Loucy (cell line): Measurements from ENCODE around the gene FAM20C.

Experiments used
- H2AFZ ChIP-seq: fragments of 200-600 bp; sonication (generic); 2 replicates; pipeline ENCODE4 v1.6.0; 2016; ENCODE audit warnings: antibody characterized with exemption, mild to moderate bottlenecking, low read length, moderate library complexity
- H3F3A ChIP-seq: fragments of 200-600 bp; 2 replicates; pipeline ENCODE4 v1.6.0; 2016; ENCODE audit warnings: antibody characterized with exemption, low read depth, mild to moderate bottlenecking
- H3K27me3 ChIP-seq: fragments of 200-600 bp; sonication (generic); 2 replicates; pipeline ENCODE4 v1.6.1; 2014; ENCODE audit warnings: low read length, mild to moderate bottlenecking; ENCODE audit not compliant: insufficient read depth, poor library complexity, severe bottlenecking
- H3K36me3 ChIP-seq: fragments of 200-600 bp; sonication (generic); 2 replicates; pipeline ENCODE4 v1.6.1; 2016; ENCODE audit warnings: low read length; ENCODE audit not compliant: insufficient read depth
- H3K4me1 ChIP-seq: fragments of 200-600 bp; sonication (generic); 2 replicates; pipeline ENCODE4 v1.5.1; 2014; ENCODE audit warnings: low read length, mild to moderate bottlenecking; ENCODE audit not compliant: insufficient read depth, poor library complexity, severe bottlenecking
- H3K4me2 ChIP-seq: fragments of 200-600 bp; sonication (generic); 2 replicates; pipeline ENCODE4 v1.6.0; 2014; ENCODE audit warnings: antibody characterized with exemption, low read length, low read depth, mild to moderate bottlenecking; ENCODE audit not compliant: poor library complexity, severe bottlenecking
- H3K4me3 ChIP-seq: fragments of 200-600 bp; sonication (generic); 2 replicates; pipeline ENCODE4 v1.5.1; 2014; ENCODE audit warnings: low read length, mild to moderate bottlenecking, mixed read lengths; ENCODE audit not compliant: poor library complexity, severe bottlenecking
- H3K79me2 ChIP-seq: fragments of 200-600 bp; sonication (generic); 2 replicates; pipeline ENCODE4 v1.6.1; 2014; ENCODE audit warnings: low read length; ENCODE audit not compliant: insufficient read depth
- H3K9ac ChIP-seq: fragments of 200-600 bp; sonication (generic); 2 replicates; pipeline ENCODE4 v1.6.0; 2014; ENCODE audit warnings: mild to moderate bottlenecking, low read depth, low read length, moderate library complexity; ENCODE audit not compliant: poor library complexity, severe bottlenecking
- H3K9me2 ChIP-seq: fragments of 200-600 bp; sonication (generic); replicated peaks from 2 replicates; pipeline ENCODE4 v1.6.1; 2016; ENCODE audit warnings: low read depth, low read length, mixed read lengths
- H3K9me3 ChIP-seq: fragments of 200-600 bp; sonication (generic); 2 replicates; pipeline ENCODE4 v1.6.1; 2014; ENCODE audit warnings: mild to moderate bottlenecking, antibody characterized with exemption, low read length, low read depth; ENCODE audit not compliant: insufficient read depth
- H4K20me1 ChIP-seq: fragments of 200-600 bp; sonication (generic); 2 replicates; pipeline ENCODE4 v1.6.0; 2014; ENCODE audit warnings: antibody characterized with exemption, low read length, mild to moderate bottlenecking; ENCODE audit not compliant: insufficient read depth, poor library complexity, severe bottlenecking
- CTCF ChIP-seq: fragments of 200-600 bp; sonication (generic); conservative IDR thresholded peaks from 2 replicates; pipeline ENCODE4 v1.5.1; 2014; ENCODE audit warnings: mild to moderate bottlenecking, antibody characterized with exemption, low read length
- EZH2phosphoT487 ChIP-seq: fragments of 200-600 bp; IDR thresholded peaks from 2 replicates; pipeline ENCODE4 v1.6.1; 2018; ENCODE audit warnings: antibody characterized with exemption, mild to moderate bottlenecking, moderate library complexity, borderline replicate concordance

The FAM20C gene

GRCh38 chr7:269721-270120 lies 77.3 kb downstream of the FAM20C start:
- no peaks in the 10 kb centered on the region for H3K27me3 ChIP-seq
- no peaks in the 10 kb centered on the region for H3K9me2 ChIP-seq
- no peak overlapping the region for H3K4me3 ChIP-seq
- H3K36me3 ChIP-seq, result no peaks in the 10 kb centered on the region
- no peak for TF ChIP-seq CTCF
- no peak for TF ChIP-seq EZH2phosphoT487
- no peaks in the 10 kb centered on the region for H4K20me1 ChIP-seq
- H3K79me2 ChIP-seq, result no peaks in the 10 kb centered on the region
- no peak overlapping the region for H2AFZ ChIP-seq
- H3K9ac ChIP-seq, result no peak overlapping the region
- H3K9me3 ChIP-seq, result peaks cover 14% of the 10 kb centered on the region; the same call in 1 of the 2 replicates
- H3K4me1 ChIP-seq, result no peaks in the 10 kb centered on the region
- H3K4me2 ChIP-seq, result no peak overlapping the region
- H3F3A ChIP-seq, result no peaks in the 10 kb centered on the region

GRCh38 chr7:270351-270983 lies 78.1 kb downstream of the FAM20C start:
- H2AFZ ChIP-seq, result no peak overlapping the region
- no peaks in the 10 kb centered on the region for H3K36me3 ChIP-seq
- no peaks in the 10 kb centered on the region for H3K27me3 ChIP-seq
- H3K79me2 ChIP-seq, result no peaks in the 10 kb centered on the region
- no peak overlapping the region for H3K9ac ChIP-seq
- peaks cover 20% of the 10 kb centered on the region; the same call in 1 of the 2 replicates for H3K9me3 ChIP-seq
- TF ChIP-seq EZH2phosphoT487, result no peak
- TF ChIP-seq CTCF, result no peak
- H3K9me2 ChIP-seq, result no peaks in the 10 kb centered on the region
- H3K4me1 ChIP-seq, result no peaks in the 10 kb centered on the region
- no peaks in the 10 kb centered on the region for H4K20me1 ChIP-seq
- no peak overlapping the region for H3K4me2 ChIP-seq
- H3K4me3 ChIP-seq, result no peak overlapping the region
- no peaks in the 10 kb centered on the region for H3F3A ChIP-seq

- no peaks in the 10 kb centered on the region for H3K27me3 ChIP-seq
- H3K9me2 ChIP-seq, result no peaks in the 10 kb centered on the region
- no peak overlapping the region for H3K4me3 ChIP-seq
- H3F3A ChIP-seq, result no peaks in the 10 kb centered on the region
- H2AFZ ChIP-seq, result no peak overlapping the region
- H3K4me1 ChIP-seq, result no peaks in the 10 kb centered on the region
- H3K4me2 ChIP-seq, result no peak overlapping the region
- H3K79me2 ChIP-seq, result no peaks in the 10 kb centered on the region
- TF ChIP-seq CTCF (no peak), EZH2phosphoT487 (no peak)
- no peaks in the 10 kb centered on the region for H3K36me3 ChIP-seq
- no peaks in the 10 kb centered on the region for H4K20me1 ChIP-seq
- H3K9ac ChIP-seq, result no peak overlapping the region
- H3K9me3 ChIP-seq, result peaks cover 26% of the 10 kb centered on the region; the same call in 1 of the 2 replicates
Observed at GRCh38 chr7:271266-272107, 79.1 kb downstream of the FAM20C start.
